Prostate gland (tissue), 2 donors: Measurements from ENCODE around the gene C1orf159.

Source experiments
- CTCF ChIP-seq, 4 experiments: fragments of 200-600 bp in 2 of 4; fragments of 450-650 bp in 2 of 4; sonication (generic) in 2 of 4; IDR thresholded peaks; 1 replicate in 3 of 4; 2 replicates in 1 of 4; pipeline ENCODE4 v1.5.1; 2016 to 2019; ENCODE audit warnings: antibody characterized with exemption in 4 of 4, mild to moderate bottlenecking in 2 of 4, moderate library complexity in 2 of 4
- POLR2A ChIP-seq: fragments of 450-650 bp; IDR thresholded peaks from one replicate; pipeline ENCODE4 v1.6.1; 2016; ENCODE audit warnings: antibody characterized with exemption, mild to moderate bottlenecking
- POLR2AphosphoS5 ChIP-seq: sonication (generic); formaldehyde crosslinking; IDR thresholded peaks from one replicate; pipeline ENCODE4 v1.6.1; 2017; ENCODE audit warnings: antibody characterized with exemption

- TF ChIP-seq CTCF (IDR thresholded peaks at IDR 0.05) (no peak), POLR2A (no peak), POLR2AphosphoS5 (no peak)
Observed at GRCh38 chr1:1035291-1035943, 80.5 kb downstream of the C1orf159 start.
